ENCODE measurements around the gene TAOK1. TPM values are rescaled to one million over a fixed set of nuclear protein-coding genes. Genes with fewer than 3 reads are reported as not detected.
"Not testable (repeated sequence)": the region's sequence is repeated elsewhere in the genome, so short reads cannot be mapped to it uniquely, and the experiment has no call there.

Gene TAOK1
- total RNA-seq: 10 to 100 TPM; 64.0 to 81.6 TPM

DNA sequence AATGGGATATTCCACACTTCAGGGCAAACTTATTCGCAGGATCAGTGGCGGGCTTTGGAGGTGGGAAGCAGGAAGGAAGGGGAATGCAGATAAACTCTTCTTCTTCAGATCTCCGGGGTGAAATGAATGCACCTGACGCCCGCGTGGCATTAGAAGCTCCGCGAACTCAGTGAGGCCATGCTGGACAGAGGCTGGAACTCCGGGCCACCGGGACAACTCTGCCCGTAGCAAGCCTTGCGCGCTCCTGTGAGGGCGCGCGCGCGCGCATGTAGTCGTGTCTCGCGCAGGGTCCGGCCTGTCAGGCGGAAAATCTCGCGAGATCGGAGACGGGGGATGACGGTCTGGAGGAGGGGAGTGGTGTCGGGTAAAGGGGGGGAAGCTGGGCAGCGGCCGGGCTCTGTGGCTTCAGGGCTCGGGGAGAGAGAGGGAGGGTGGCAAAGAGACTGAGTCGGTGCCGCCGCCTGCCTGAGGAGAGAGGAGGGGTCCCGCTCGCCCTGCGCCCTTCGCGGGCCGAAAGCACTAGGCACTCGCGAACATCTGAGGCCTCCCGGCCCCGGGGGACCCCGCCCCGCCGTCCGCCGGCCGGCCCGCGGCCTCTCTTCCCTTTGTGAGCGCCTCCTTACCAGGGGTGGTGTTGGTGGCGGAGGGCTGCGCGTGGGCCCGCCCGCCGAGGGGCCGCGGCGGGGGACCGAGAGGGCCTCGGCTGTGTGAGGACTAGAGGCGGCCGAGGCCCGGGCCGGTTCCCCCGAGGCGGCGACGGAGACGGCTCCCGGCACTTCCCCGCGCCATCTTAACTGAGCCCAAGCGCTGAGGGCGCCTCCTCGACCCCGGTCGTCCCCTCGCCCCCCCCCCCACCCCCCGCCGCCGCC, at the start of gene TAOK1:
TAOK1 (plus strand) TSS at position 382 of the 869 bp plus-strand sequence. CDS start 61,186 bp downstream, outside the sequence.
- DNase-seq (ENCODE audit: low spot score): peak; percentile 99
- peak; percentile 98 to 99 for ATAC-seq
- H3K27me3 Mint-ChIP-seq: no peaks in the 10 kb centered on the region
- H3K4me3 Mint-ChIP-seq: peak within 1 kb of the TSS; percentile 96
- H3K36me3 Mint-ChIP-seq: no peaks in the 10 kb centered on the region
- H3K9me3 Mint-ChIP-seq: no peaks in the 10 kb centered on the region
- H3K27ac Mint-ChIP-seq: peak within 1 kb of the TSS; percentile 86 to 97
- peaks cover 35% of the 10 kb centered on the region in 2 donors for H3K4me1 Mint-ChIP-seq (ENCODE audit: low read depth in 2 of 2)

DNA sequence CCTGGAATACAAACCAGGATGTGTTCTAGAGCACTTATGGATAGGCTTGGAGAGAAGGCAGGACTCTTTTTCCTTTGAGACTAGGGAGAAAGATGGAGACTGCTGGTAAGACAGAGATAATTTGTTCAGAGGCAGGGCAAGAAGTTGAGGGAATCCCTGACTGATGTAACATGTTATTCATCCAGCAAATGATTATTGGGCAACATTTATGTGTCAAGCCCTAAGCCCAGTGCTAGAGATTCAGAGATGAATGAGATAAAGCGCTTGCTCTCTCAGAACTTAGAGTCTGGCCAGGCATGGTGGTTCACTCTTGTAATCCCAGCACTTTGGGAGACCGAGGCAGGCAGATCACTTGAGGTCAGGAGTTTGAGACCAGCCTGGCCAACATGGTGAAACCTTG, 48.4 kb upstream of the TAOK1 start:
- H3K27me3 Mint-ChIP-seq: peaks cover 15 to 33% of the 10 kb centered on the region in 2 donors
- H3K36me3 Mint-ChIP-seq: no peaks in the 10 kb centered on the region
- no peak overlapping the region for H3K4me3 Mint-ChIP-seq
- no peak overlapping the region for H3K27ac Mint-ChIP-seq
- H3K9me3 Mint-ChIP-seq: no peaks in the 10 kb centered on the region
- no peak for ATAC-seq
- H3K4me1 Mint-ChIP-seq (ENCODE audit: low read depth in 2 of 2): peaks cover 6 to 8% of the 10 kb centered on the region in 2 donors
- no peak for DNase-seq (ENCODE audit: low spot score)

DNA sequence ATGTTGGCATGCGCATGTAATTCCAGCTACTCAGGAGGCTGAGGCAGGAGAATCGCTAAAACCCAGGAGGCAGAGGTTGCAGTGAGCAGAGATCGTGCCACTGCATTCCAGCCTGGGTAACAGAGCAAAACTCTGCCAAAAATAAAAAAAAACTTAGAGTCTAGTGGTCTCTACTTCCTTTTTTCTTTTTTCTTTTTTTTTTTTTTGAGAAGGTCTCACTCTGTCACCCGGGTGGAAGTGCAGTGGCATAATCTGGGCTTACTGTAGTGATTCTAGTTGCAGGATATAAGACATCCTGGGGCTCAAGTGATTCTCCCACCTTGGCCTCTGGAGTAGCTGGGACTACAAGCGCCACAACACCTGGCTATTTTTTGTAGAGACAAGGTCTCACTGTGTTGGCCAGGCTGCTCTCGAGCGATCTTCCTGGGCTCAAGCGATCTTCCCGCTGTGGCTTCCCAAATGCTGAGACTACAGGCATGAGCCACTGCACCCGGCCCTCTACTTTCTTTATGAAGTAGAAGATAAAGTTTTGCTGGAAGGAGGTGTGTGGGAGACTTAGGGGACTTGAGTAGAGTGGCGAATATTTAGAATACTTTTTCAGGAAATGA, 47.9 kb upstream of the TAOK1 start:
- no peaks in the 10 kb centered on the region for H3K9me3 Mint-ChIP-seq
- peaks cover 15 to 33% of the 10 kb centered on the region in 2 donors for H3K27me3 Mint-ChIP-seq
- no peak overlapping the region for H3K27ac Mint-ChIP-seq
- H3K4me1 Mint-ChIP-seq (ENCODE audit: low read depth in 2 of 2): peaks cover 6 to 8% of the 10 kb centered on the region in 2 donors
- ATAC-seq (no peak), DNase-seq (ENCODE audit: low spot score) (no peak)
- H3K4me3 Mint-ChIP-seq: no peak overlapping the region
- H3K36me3 Mint-ChIP-seq: no peaks in the 10 kb centered on the region

DNA sequence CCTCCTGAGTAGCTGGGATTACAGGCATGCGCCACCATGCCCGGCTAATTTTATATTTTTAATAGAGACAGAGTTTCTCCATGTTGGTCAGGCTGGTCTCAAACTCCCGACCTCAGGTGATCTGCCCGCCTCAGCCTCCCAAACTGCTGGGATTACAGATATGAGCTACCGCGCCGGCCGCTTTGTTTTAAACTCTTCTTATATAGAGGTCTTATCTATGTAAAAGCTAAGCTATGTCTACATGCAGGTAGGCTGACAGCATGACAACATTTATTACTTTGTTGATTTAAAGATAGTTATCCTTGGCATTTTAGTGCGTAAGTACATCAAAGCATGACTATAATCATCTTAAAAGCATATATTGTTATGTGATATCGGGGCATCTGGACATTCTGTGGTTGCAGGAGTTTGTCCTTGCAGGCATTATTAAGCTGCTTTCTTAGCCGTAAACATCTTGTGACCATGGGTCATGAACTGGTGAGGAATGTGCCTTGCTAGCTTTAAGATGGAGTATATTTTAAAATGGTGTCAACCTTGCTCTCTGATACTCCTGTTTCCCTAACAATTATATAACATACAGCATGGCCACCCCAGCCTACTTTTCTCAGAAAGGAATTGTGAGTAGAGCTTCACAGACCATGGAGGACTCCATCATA, 45.8 kb upstream of the TAOK1 start:
- no peaks in the 10 kb centered on the region for H3K9me3 Mint-ChIP-seq
- ATAC-seq: no peak

DNA sequence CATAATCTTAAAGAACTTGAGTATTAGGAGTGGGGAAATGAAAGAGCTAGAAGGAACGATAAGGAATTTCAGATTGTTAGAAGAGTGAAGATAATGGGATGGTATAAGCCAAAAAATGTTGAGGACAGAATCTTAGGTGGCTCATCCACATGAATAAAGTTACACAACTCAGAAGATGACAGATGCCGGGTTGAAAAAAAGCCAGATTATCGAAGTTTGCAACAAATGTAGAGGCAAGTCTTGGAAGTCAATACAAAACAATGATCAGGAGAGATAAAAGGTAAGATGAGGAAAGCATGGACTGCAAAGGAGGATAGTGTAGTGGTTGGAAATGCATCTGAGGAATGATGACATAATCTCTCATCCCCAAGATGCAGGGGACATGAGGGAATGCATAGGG, 45.1 kb upstream of the TAOK1 start:
- Mint-ChIP-seq H3K27ac (no peak overlapping the region), H3K36me3 (no peaks in the 10 kb centered on the region), H3K4me1 (ENCODE audit: low read depth in 2 of 2) (peaks cover 8 to 10% of the 10 kb centered on the region in 2 donors), H3K4me3 (no peak overlapping the region), H3K9me3 (no peaks in the 10 kb centered on the region), H3K27me3 (peaks cover 15 to 33% of the 10 kb centered on the region in 2 donors)
- ATAC-seq (no peak), DNase-seq (ENCODE audit: low spot score) (no peak)

More for the DNA sequence above, 45.8 kb upstream of the TAOK1 start:
- no peak for DNase-seq (ENCODE audit: low spot score)
- H3K27me3 Mint-ChIP-seq: peaks cover 13 to 33% of the 10 kb centered on the region in 2 donors
- peaks cover 8 to 10% of the 10 kb centered on the region in 2 donors for H3K4me1 Mint-ChIP-seq (ENCODE audit: low read depth in 2 of 2)
- H3K36me3 Mint-ChIP-seq: no peaks in the 10 kb centered on the region
- H3K27ac Mint-ChIP-seq: no peak overlapping the region
- no peak overlapping the region for H3K4me3 Mint-ChIP-seq

DNA sequence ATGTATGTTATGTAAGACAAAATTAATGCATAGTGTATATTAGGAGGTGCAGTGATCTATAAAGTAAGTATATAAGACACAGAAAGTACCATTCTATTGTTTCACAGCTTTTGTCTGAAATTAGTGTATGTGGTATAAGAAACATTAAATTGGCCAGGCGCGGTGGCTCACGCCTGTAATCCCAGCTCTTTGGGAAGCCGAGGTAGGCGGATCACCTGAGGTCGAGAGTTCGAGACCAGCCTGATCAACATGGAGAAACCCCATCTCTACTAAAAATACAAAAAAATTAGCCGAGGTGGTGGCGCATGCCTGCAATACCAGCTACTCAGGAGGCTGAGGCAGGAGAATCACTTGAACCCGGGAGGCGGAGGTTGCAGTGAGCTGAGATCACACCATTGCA, 44.7 kb upstream of the TAOK1 start:
- not testable (repeated sequence) for H3K4me1 Mint-ChIP-seq (ENCODE audit: low read depth in 2 of 2); DNase-seq (ENCODE audit: low spot score); ATAC-seq; H3K4me3 Mint-ChIP-seq; H3K27ac Mint-ChIP-seq; H3K9me3 Mint-ChIP-seq; H3K36me3 Mint-ChIP-seq
- H3K27me3 Mint-ChIP-seq: peaks cover 15 to 33% of the 10 kb centered on the region in 2 donors

DNA sequence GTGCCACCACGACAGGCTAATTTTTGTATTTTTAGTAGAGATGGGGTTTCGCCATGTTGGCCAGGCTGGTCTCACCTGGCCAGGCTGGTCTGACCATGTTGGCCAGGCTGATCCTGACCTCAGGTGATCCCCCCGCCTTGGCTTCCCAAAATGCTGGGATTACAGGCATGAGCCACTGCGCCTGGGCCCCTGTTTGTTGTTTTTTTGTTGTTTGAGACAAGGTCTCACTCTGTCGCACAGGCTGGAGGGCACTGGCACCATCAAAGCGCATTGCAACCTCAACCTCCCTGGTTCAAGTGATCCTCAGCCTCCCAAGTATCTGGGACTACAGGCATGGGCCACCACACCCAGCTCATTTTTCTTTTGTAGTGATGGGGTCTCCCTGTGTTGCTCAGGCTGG, 43.7 kb upstream of the TAOK1 start:
- no peak overlapping the region for H3K4me3 Mint-ChIP-seq
- ATAC-seq (no peak), DNase-seq (ENCODE audit: low spot score) (no peak)
- H3K36me3 Mint-ChIP-seq: no peaks in the 10 kb centered on the region
- no peak overlapping the region for H3K27ac Mint-ChIP-seq
- no peaks in the 10 kb centered on the region for H3K9me3 Mint-ChIP-seq
- peaks cover 4 to 7% of the 10 kb centered on the region in 2 donors for H3K4me1 Mint-ChIP-seq (ENCODE audit: low read depth in 2 of 2)
- peaks cover 15 to 28% of the 10 kb centered on the region in 2 donors for H3K27me3 Mint-ChIP-seq

DNA sequence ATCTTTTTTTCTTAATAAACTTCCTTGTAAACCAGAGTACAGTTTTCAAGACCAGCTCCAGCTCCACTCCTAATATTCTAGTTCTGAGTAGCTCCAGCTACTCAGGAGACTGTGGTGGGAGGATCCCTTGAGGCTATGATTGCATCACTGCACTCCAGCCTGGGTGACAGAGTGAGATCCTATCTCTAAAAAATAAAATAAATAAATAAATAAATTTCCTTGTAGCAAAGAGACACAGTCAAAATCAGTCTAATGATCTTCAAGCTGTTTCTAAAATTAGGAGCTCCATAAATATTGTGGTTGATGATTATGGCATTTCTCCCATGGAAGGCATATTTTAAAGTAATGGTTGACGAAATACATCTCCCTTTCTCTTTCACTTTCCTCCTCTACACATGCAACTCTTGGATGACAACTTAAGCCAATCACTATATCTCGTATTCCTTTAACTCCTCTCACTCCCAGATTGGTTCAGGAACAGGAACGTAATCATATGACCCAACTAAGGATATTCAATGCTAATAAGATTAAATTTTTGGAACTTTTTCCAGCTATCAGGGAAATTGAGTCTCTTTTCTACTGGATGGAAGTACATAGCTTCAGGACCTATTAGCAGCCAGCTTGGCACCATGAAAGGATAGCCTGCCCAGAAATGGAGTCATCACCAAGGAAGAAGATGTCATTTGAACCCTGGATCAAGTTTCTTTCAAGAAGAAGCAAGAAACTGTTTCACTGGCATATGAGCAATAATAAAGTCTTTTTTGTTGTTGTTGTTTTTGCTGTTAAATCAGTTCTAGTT, 42.1 kb upstream of the TAOK1 start:
- DNase-seq (ENCODE audit: low spot score) (no peak), ATAC-seq (no peak)
- H3K4me1 Mint-ChIP-seq (ENCODE audit: low read depth in 2 of 2): peaks cover 0 to 3% of the 10 kb centered on the region in 2 donors
- no peak overlapping the region for H3K4me3 Mint-ChIP-seq
- peaks cover 13 to 22% of the 10 kb centered on the region in 2 donors for H3K27me3 Mint-ChIP-seq
- H3K36me3 Mint-ChIP-seq: no peaks in the 10 kb centered on the region
- no peaks in the 10 kb centered on the region for H3K9me3 Mint-ChIP-seq
- no peak overlapping the region for H3K27ac Mint-ChIP-seq

DNA sequence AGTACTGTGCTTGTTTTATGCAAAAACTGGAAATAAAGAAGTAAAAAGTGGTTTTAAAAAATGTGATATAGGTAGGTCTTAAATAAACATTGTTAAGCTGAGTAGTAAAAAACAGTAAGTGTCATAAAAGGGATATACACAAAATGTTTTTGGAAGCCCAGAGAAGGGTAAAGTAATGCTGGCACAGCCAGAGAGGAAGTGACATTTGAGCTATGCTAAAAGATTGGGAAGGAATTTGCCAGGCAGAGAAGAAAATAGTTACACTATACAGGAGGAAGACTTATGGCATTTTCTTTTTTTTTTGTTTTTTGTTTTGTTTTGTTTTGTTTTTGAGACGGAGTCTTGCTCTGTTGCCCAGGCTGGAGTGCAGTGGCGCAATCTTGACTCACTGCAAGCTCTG, 40.8 kb upstream of the TAOK1 start:
- Mint-ChIP-seq H3K27ac (no peak overlapping the region), H3K27me3 (peaks cover 9 to 10% of the 10 kb centered on the region in 2 donors), H3K36me3 (no peaks in the 10 kb centered on the region), H3K4me1 (ENCODE audit: low read depth in 2 of 2) (peaks cover 0 to 3% of the 10 kb centered on the region in 2 donors), H3K4me3 (no peak overlapping the region), H3K9me3 (no peaks in the 10 kb centered on the region)
- ATAC-seq: no peak
- DNase-seq (ENCODE audit: low spot score): no peak

DNA sequence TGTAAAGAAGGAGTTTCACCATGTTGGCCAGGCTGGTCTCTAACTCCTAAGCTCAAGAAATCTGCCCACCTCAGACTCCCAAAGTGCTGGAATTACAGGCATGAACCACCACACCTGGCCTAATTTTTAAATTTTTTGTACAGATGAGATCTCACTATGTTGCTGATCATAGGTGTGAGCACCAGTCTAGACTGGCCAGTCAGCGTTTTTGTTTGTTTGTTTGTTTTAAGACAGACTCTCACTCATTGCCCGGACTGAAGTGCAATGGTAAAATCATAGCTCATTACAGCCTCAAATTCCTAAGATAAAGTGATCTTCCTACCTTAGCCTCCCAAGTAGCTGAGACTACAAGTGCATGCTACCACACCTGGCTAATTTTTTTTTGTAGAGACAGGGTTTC, 38.0 kb upstream of the TAOK1 start:
- no peaks in the 10 kb centered on the region for H3K9me3 Mint-ChIP-seq
- DNase-seq (ENCODE audit: low spot score): no peak
- no peak overlapping the region for H3K4me3 Mint-ChIP-seq
- H3K27ac Mint-ChIP-seq: no peak overlapping the region
- ATAC-seq: no peak
- no peaks in the 10 kb centered on the region for H3K36me3 Mint-ChIP-seq
- H3K27me3 Mint-ChIP-seq: peaks cover 4 to 8% of the 10 kb centered on the region in 2 donors
- peaks cover 0 to 3% of the 10 kb centered on the region in 2 donors for H3K4me1 Mint-ChIP-seq (ENCODE audit: low read depth in 2 of 2)

DNA sequence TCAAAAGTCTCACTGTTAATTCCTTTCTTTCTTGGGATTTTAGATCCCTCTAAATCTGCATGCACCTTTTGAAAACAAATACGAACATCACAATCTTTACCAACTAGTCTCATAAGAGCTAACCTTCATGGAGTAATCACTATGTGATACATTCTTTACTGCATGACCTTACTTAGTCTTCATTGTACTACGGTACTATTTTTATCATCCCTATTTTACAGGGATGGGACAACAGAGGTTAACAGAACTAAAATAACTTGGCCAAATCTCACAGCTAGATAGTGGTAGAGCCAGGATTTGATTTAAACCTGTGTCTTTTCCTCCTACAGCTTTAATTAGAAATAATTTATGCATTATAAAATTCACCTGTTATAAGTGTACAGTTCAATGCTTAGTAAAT, 32.9 kb upstream of the TAOK1 start:
- H3K4me3 Mint-ChIP-seq: no peak overlapping the region
- ATAC-seq (no peak), DNase-seq (ENCODE audit: low spot score) (no peak)
- H3K36me3 Mint-ChIP-seq: no peaks in the 10 kb centered on the region
- peak overlapping the region in 1 of 2 donors; percentile 4 for H3K27ac Mint-ChIP-seq
- H3K4me1 Mint-ChIP-seq (ENCODE audit: low read depth in 2 of 2): peaks cover 0 to 4% of the 10 kb centered on the region in 2 donors
- peaks cover 2 to 6% of the 10 kb centered on the region in 2 donors for H3K27me3 Mint-ChIP-seq
- no peaks in the 10 kb centered on the region for H3K9me3 Mint-ChIP-seq

DNA sequence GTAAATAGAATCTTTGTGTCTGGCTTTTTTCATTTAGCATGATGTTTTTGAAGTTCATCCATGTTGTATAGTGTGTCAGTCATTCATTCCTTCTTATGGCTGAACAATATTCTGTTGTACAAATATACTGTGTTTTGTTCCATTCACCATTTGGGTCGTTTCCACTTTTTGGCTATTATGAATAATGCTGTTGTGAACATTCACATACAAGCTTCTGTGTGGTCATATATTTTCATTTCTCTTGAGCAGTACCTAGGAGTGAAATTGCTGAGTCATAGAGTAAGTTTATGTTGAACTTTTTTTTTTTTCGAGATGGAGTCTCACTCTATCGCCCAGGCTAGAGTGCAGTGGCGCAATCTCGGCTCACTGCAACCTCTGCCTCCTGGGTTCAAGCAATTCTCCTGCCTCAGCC, 32.3 kb upstream of the TAOK1 start:
- ATAC-seq (peak; percentile 53 to 63), DNase-seq (ENCODE audit: low spot score) (no peak)
- peaks cover 0 to 4% of the 10 kb centered on the region in 2 donors for H3K4me1 Mint-ChIP-seq (ENCODE audit: low read depth in 2 of 2)
- no peaks in the 10 kb centered on the region for H3K36me3 Mint-ChIP-seq
- H3K4me3 Mint-ChIP-seq: no peak overlapping the region
- peaks cover 2 to 6% of the 10 kb centered on the region in 2 donors for H3K27me3 Mint-ChIP-seq
- H3K9me3 Mint-ChIP-seq: no peaks in the 10 kb centered on the region
- no peak overlapping the region for H3K27ac Mint-ChIP-seq

DNA sequence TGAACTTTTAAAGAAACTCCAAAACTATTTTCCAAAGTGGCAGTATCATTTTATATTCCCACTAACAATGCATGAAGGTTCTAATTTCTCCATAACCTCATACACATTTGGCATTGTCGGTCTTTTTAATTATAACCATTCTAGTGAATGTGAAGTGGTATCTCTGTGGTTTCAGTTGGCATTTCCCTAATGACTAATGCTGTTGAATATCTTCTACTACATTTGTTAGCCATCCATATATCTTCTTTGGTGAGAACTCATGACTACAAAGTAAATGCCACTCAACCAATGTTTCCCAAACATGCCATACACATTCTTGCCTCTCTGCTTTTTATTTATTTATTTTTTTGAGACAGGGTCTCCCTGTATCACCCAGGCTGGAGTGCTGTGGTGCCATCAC, 31.7 kb upstream of the TAOK1 start:
- DNase-seq (ENCODE audit: low spot score) (no peak), ATAC-seq (no peak)
- peaks cover 0 to 4% of the 10 kb centered on the region in 2 donors for H3K4me1 Mint-ChIP-seq (ENCODE audit: low read depth in 2 of 2)
- no peaks in the 10 kb centered on the region for H3K9me3 Mint-ChIP-seq
- no peaks in the 10 kb centered on the region for H3K36me3 Mint-ChIP-seq
- H3K27me3 Mint-ChIP-seq: peaks cover 2 to 6% of the 10 kb centered on the region in 2 donors
- no peak overlapping the region for H3K4me3 Mint-ChIP-seq
- H3K27ac Mint-ChIP-seq: no peak overlapping the region
